GM20000 (cell line): ENCODE results near the gene NPDC1.

Experiments
- DNase-seq: peaks from one replicate; pipeline ENCODE4 v3.0.0; 2012; ENCODE audit warnings: low spot score
- CTCF ChIP-seq: IDR thresholded peaks from 2 replicates; pipeline ENCODE4 v1.5.1; 2012; ENCODE audit warnings: mild to moderate bottlenecking, control low read depth; ENCODE audit errors: extremely low read depth, missing control alignments

The NPDC1 gene

GRCh38 chr9:137030006-137030405 lies 16.0 kb downstream of the NPDC1 start:
- no peak for TF ChIP-seq CTCF
- no peak for DNase-seq

GRCh38 chr9:137029058-137029936 lies 16.7 kb downstream of the NPDC1 start:
- DNase-seq, result peak; percentile 88

GRCh38 chr9:137028263-137029057 lies 17.5 kb downstream of the NPDC1 start:
- peak; percentile 61 for TF ChIP-seq CTCF
- DNase-seq, result peak; percentile 93

More at GRCh38 chr9:137029058-137029936, 16.7 kb downstream of the NPDC1 start:
- TF ChIP-seq CTCF, result peak; percentile 88

GRCh38 chr9:137027369-137028262 lies 18.4 kb downstream of the NPDC1 start, which contains the start of gene ABCA2:
Gene ABCA2 (minus strand): TSS chr9:137028237. CDS start chr9:137028140, 97 bp downstream.
- no peak for DNase-seq
- TF ChIP-seq CTCF, result no peak

- DNase-seq, result no peak
- TF ChIP-seq CTCF, result no peak
Measured at GRCh38 chr9:137026828-137027227, 19.1 kb downstream of the NPDC1 start.

GRCh38 chr9:137026384-137026783 lies 19.6 kb downstream of the NPDC1 start:
- DNase-seq, result no peak
- no peak for TF ChIP-seq CTCF
